ENCODE data around the gene CLDN4. TPM values are rescaled to one million over a fixed set of nuclear protein-coding genes. Genes with fewer than 3 reads are reported as not detected.

Gene CLDN4
- polyA plus RNA-seq, 1 donor (not counting 4 experiments of a cell fraction or from before 2014, with no cell fraction given), result 7.2 TPM

DNA sequence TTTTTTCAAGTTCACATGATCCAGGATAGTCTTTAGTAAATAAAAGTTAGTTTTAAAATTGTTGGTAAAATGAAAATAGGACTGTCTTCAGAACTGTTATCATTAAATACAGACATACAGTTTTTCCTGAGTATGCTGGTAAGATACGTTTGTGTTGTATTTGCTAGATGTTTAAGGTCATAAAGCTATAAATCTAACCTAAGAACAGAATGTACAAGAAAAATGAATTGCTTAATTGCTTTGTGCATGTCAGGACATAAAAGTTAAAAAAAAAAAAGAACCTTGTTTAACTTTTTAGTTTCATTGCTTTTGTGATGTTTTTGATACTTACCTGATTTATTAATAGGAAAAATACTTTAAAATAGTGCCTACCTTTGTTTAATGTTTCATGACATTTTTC lies 29.2 kb upstream of the CLDN4 start:
- Histone ChIP-seq H3K36me3 (ENCODE audit: control insufficient read depth in 2 of 2, extremely low read depth in 1 of 2, insufficient read depth in 2 of 2, low read length in 2 of 2) (no peaks in the 10 kb centered on the region), H3K9me3 (ENCODE audit: control insufficient read depth, low read depth, low read length) (no peaks in the 10 kb centered on the region), H3K27me3 (ENCODE audit: control insufficient read depth, extremely low read depth, insufficient read depth, low read length) (no peaks in the 10 kb centered on the region), H3K9me1 (ENCODE audit: control insufficient read depth, extremely low read depth, insufficient read depth, low read length) (no peaks in the 10 kb centered on the region), H2AFZ (ENCODE audit: control insufficient read depth, low read length) (no peak overlapping the region), H3K4me3 (ENCODE audit: control insufficient read depth in 2 of 3, extremely low read depth in 1 of 3, insufficient read depth in 2 of 3, low read depth in 1 of 3, low read length in 3 of 3) (no peak overlapping the region), H3K79me2 (ENCODE audit: control insufficient read depth, insufficient read depth, low read length) (no peaks in the 10 kb centered on the region), H4K20me1 (ENCODE audit: control insufficient read depth, extremely low read depth, insufficient read depth, low read length) (no peaks in the 10 kb centered on the region), H3K4me1 (ENCODE audit: control insufficient read depth, extremely low read depth, insufficient read depth, low read length) (peaks cover 7% of the 10 kb centered on the region), H3K27ac (ENCODE audit: control insufficient read depth, insufficient read depth, low read length) (no peak overlapping the region), H3K4me2 (ENCODE audit: control insufficient read depth, extremely low read depth, insufficient read depth, low read depth, low read length) (no peak overlapping the region), H3K9ac (ENCODE audit: control insufficient read depth, extremely low read depth, insufficient read depth, low read length) (no peak overlapping the region)
- DNase-seq (ENCODE audit: low read depth, low spot score), result no peak
- dilution Hi-C loops (cut with MboI; ENCODE audit: extremely low pct_ligation_motif_present, low sequenced_read_pairs), result no loop called here
- no peak for FAIRE-seq
- TF ChIP-seq, protein P1, sequence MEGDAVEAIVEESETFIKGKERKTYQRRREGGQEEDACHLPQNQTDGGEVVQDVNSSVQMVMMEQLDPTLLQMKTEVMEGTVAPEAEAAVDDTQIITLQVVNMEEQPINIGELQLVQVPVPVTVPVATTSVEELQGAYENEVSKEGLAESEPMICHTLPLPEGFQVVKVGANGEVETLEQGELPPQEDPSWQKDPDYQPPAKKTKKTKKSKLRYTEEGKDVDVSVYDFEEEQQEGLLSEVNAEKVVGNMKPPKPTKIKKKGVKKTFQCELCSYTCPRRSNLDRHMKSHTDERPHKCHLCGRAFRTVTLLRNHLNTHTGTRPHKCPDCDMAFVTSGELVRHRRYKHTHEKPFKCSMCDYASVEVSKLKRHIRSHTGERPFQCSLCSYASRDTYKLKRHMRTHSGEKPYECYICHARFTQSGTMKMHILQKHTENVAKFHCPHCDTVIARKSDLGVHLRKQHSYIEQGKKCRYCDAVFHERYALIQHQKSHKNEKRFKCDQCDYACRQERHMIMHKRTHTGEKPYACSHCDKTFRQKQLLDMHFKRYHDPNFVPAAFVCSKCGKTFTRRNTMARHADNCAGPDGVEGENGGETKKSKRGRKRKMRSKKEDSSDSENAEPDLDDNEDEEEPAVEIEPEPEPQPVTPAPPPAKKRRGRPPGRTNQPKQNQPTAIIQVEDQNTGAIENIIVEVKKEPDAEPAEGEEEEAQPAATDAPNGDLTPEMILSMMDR (optimal IDR thresholded peaks at IDR 0.05 in 1 of 3, IDR thresholded peaks at IDR 0.05 in 1 of 3, conservative IDR thresholded peaks at IDR 0.05 in 1 of 3; ENCODE audit: extremely low read depth in 1 of 3, insufficient read depth in 2 of 3, low read length in 3 of 3), result no peak
- no peak for TF ChIP-seq EZH2 (IDR thresholded peaks at IDR 0.05; ENCODE audit: low read length)

DNA sequence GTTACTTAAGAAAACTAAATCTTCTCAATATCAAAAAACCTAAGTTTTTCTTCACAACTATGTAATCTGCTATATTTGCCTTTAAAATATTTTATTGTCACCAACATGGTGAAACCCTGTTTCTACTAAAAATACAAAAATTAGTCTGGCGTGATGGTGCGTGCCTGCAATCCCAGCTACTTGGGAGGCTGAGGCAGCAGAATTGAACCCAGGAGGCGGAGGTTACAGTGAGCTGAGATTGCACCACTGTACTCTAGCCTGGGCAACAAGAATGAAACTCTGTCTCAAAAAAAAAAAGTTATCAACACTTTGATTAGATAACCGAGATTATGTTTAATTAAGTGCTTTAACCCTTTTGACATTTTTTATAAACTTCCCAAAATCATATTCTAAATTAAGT lies 28.3 kb upstream of the CLDN4 start:
- Histone ChIP-seq H3K4me1 (ENCODE audit: control insufficient read depth, extremely low read depth, insufficient read depth, low read length) (peaks cover 7% of the 10 kb centered on the region), H3K9ac (ENCODE audit: control insufficient read depth, extremely low read depth, insufficient read depth, low read length) (no peak overlapping the region), H3K79me2 (ENCODE audit: control insufficient read depth, insufficient read depth, low read length) (no peaks in the 10 kb centered on the region), H3K9me3 (ENCODE audit: control insufficient read depth, low read depth, low read length) (no peaks in the 10 kb centered on the region), H3K27ac (ENCODE audit: control insufficient read depth, insufficient read depth, low read length) (no peak overlapping the region), H3K4me3 (ENCODE audit: control insufficient read depth in 2 of 3, extremely low read depth in 1 of 3, insufficient read depth in 2 of 3, low read depth in 1 of 3, low read length in 3 of 3) (no peak overlapping the region), H3K27me3 (ENCODE audit: control insufficient read depth, extremely low read depth, insufficient read depth, low read length) (no peaks in the 10 kb centered on the region), H3K4me2 (ENCODE audit: control insufficient read depth, extremely low read depth, insufficient read depth, low read depth, low read length) (no peak overlapping the region), H4K20me1 (ENCODE audit: control insufficient read depth, extremely low read depth, insufficient read depth, low read length) (no peaks in the 10 kb centered on the region), H2AFZ (ENCODE audit: control insufficient read depth, low read length) (no peak overlapping the region), H3K9me1 (ENCODE audit: control insufficient read depth, extremely low read depth, insufficient read depth, low read length) (no peaks in the 10 kb centered on the region), H3K36me3 (ENCODE audit: control insufficient read depth in 2 of 2, extremely low read depth in 1 of 2, insufficient read depth in 2 of 2, low read length in 2 of 2) (no peaks in the 10 kb centered on the region)
- dilution Hi-C loops (cut with MboI; ENCODE audit: extremely low pct_ligation_motif_present, low sequenced_read_pairs), result no loop called here
- no peak for DNase-seq (ENCODE audit: low read depth, low spot score)
- FAIRE-seq, result no peak
- TF ChIP-seq, protein P1 (optimal IDR thresholded peaks at IDR 0.05 in 1 of 3, IDR thresholded peaks at IDR 0.05 in 1 of 3, conservative IDR thresholded peaks at IDR 0.05 in 1 of 3; ENCODE audit: extremely low read depth in 1 of 3, insufficient read depth in 2 of 3, low read length in 3 of 3), result no peak
- no peak for TF ChIP-seq EZH2 (IDR thresholded peaks at IDR 0.05; ENCODE audit: low read length)
